CD14-positive monocyte (primary cell): ENCODE results near the gene CISD3. TPM values are rescaled to one million over a fixed set of nuclear protein-coding genes. Genes with fewer than 3 reads are reported as not detected.
A peak's percentile ranks its signal among the peaks of the same experiment; 100 is the strongest.

ENCODE experiments used
- DNase-seq, 3 donors: peaks; one replicate each; pipeline ENCODE4 v3.0.0-alpha.2; 2011 to 2022
- H2AFZ ChIP-seq: 2 replicates; pipeline ENCODE4 v1.6.0; 2012; ENCODE audit warnings: mild to moderate bottlenecking, low read depth, low read length, inconsistent platforms; ENCODE audit not compliant: insufficient read depth, poor library complexity, severe bottlenecking
- H3K27ac ChIP-seq, 2 donors: 1 replicate in 1 of 2; 2 replicates in 1 of 2; pipeline ENCODE4 v1.5.1; 2012 to 2013; ENCODE audit warnings: low read length in 2 of 2, control low read depth in 1 of 2, inconsistent platforms in 1 of 2, low read depth in 1 of 2, mild to moderate bottlenecking in 1 of 2
- H3K27me3 ChIP-seq, 2 donors: one replicate each; pipeline versions ENCODE4 v1.6.0 to v1.6.1; 2011 to 2013; ENCODE audit warnings: low read length in 2 of 2; ENCODE audit not compliant: control insufficient read depth in 2 of 2, insufficient read depth in 2 of 2
- H3K36me3 ChIP-seq, 2 donors: replicated peaks in 1 of 2; 1 replicate in 1 of 2; 2 replicates in 1 of 2; pipeline versions ENCODE4 v1.5.1 to v1.6.1; 2012 to 2013; ENCODE audit warnings: low read length in 2 of 2, control low read depth in 1 of 2, inconsistent platforms in 1 of 2, mild to moderate bottlenecking in 1 of 2; ENCODE audit not compliant: insufficient read depth in 2 of 2, control insufficient read depth in 1 of 2
- H3K4me1 ChIP-seq, 2 donors: 1 replicate in 1 of 2; 2 replicates in 1 of 2; pipeline versions ENCODE4 v1.5.1 to v1.6.1; 2012 to 2013; ENCODE audit warnings: low read length in 2 of 2, control low read depth in 1 of 2, inconsistent platforms in 1 of 2, mild to moderate bottlenecking in 1 of 2, moderate library complexity in 1 of 2; ENCODE audit not compliant: insufficient read depth in 2 of 2, control insufficient read depth in 1 of 2
- H3K4me2 ChIP-seq: replicated peaks from 2 replicates; pipeline ENCODE3; 2012; ENCODE audit warnings: low read length, moderate library complexity, mild to moderate bottlenecking; ENCODE audit not compliant: poor library complexity, severe bottlenecking; ENCODE audit errors: extremely low read depth
- H3K4me3 ChIP-seq, 3 experiments: fragments of 200-600 bp in 1 of 3; sonication (generic) in 1 of 3; replicated peaks in 1 of 3; 1 replicate in 2 of 3; 2 replicates in 1 of 3; pipeline ENCODE4 v1.5.1; 2011 to 2013; ENCODE audit warnings: low read length in 3 of 3, mild to moderate bottlenecking in 3 of 3, control low read depth in 2 of 3, low read depth in 2 of 3, inconsistent platforms in 1 of 3, moderate library complexity in 1 of 3
- H3K79me2 ChIP-seq: 2 replicates; pipeline ENCODE4 v1.6.0; 2012; ENCODE audit warnings: mild to moderate bottlenecking, control low read depth, inconsistent platforms, low read length, moderate library complexity; ENCODE audit not compliant: insufficient read depth
- H3K9ac ChIP-seq: 2 replicates; pipeline ENCODE4 v1.6.0; 2017; ENCODE audit warnings: low read length, mild to moderate bottlenecking; ENCODE audit not compliant: insufficient read depth, poor library complexity, severe bottlenecking
- H3K9me3 ChIP-seq, 2 donors: replicated peaks in 1 of 2; 1 replicate in 1 of 2; 2 replicates in 1 of 2; pipeline versions ENCODE4 v1.5.1 to v1.6.1; 2012 to 2013; ENCODE audit warnings: low read length in 2 of 2, control low read depth in 1 of 2; ENCODE audit not compliant: control insufficient read depth in 1 of 2, insufficient read depth in 1 of 2
- H4K20me1 ChIP-seq: 2 replicates; pipeline ENCODE4 v1.6.0; 2012; ENCODE audit warnings: mild to moderate bottlenecking, low read length, control low read depth, moderate library complexity; ENCODE audit not compliant: insufficient read depth
- H3K27ac Mint-ChIP-seq, 7 donors: one replicate each; pipeline ENCODE4 v1.8.0; 2020; ENCODE audit warnings: mild to moderate bottlenecking in 7 of 7, mixed read lengths in 7 of 7, moderate library complexity in 6 of 7, inconsistent platforms in 2 of 7
- H3K27me3 Mint-ChIP-seq, 3 donors: one replicate each; pipeline ENCODE4 v1.8.0; 2021 to 2022; ENCODE audit warnings: low read depth in 3 of 3, mild to moderate bottlenecking in 3 of 3, mixed read lengths in 3 of 3, moderate library complexity in 3 of 3, inconsistent platforms in 1 of 3
- H3K36me3 Mint-ChIP-seq, 2 donors: one replicate each; pipeline ENCODE4 v1.8.0; 2020; ENCODE audit warnings: mixed read lengths in 2 of 2, inconsistent platforms in 1 of 2, mild to moderate bottlenecking in 1 of 2
- H3K4me1 Mint-ChIP-seq: one replicate; pipeline ENCODE4 v1.8.0; 2020; ENCODE audit warnings: mild to moderate bottlenecking, mixed read lengths
- H3K4me3 Mint-ChIP-seq, 2 donors: one replicate each; pipeline ENCODE4 v1.8.0; 2020; ENCODE audit warnings: mild to moderate bottlenecking in 2 of 2, mixed read lengths in 2 of 2, moderate library complexity in 1 of 2
- H3K9me3 Mint-ChIP-seq, 7 donors: one replicate each; pipeline ENCODE4 v1.8.0; 2020 to 2022; ENCODE audit warnings: mixed read lengths in 7 of 7, mild to moderate bottlenecking in 6 of 7, moderate library complexity in 6 of 7, inconsistent platforms in 2 of 7
- WGBS: methylation state at CpG from one replicate; pipeline ENCODE4 v1.1.5; 2013; ENCODE audit warnings: missing lambda C conversion rate; ENCODE audit not compliant: insufficient coverage; 5-methylcytosine and 5-hydroxymethylcytosine counted together
- intact Hi-C, 2 donors: fragments of 100-400 bp; cut with micrococcal nuclease; formaldehyde crosslinking; loops; one replicate each; pipeline versions ENCODE4 v1.15.0 to v1.15.1; 2023
- polyA plus RNA-seq, 3 donors: library from polyadenylated mRNA; depleted of rRNA in 1 of 3; unstranded in 2 of 3; stranded (reverse) in 1 of 3; fragments of 300-500 nt in 2 of 3; fragments of >200 nt in 1 of 3; fragmentation: Illumina TruSeq in 2 of 3; gene quantifications; 1 replicate in 2 of 3; 2 replicates in 1 of 3; pipeline ENCODE4 v1.2.3, GENCODE V29; 2012 to 2021
- TF ChIP-seq, protein P1 (sequence below): fragments of 200-600 bp; IDR thresholded peaks from one replicate; pipeline ENCODE4 v1.8.0; 2022; ENCODE audit warnings: antibody characterized with exemption, mild to moderate bottlenecking

CISD3 gene
- polyA plus RNA-seq, 3 donors = 7.1 to 61.2 (median 53.4) TPM

DNA sequence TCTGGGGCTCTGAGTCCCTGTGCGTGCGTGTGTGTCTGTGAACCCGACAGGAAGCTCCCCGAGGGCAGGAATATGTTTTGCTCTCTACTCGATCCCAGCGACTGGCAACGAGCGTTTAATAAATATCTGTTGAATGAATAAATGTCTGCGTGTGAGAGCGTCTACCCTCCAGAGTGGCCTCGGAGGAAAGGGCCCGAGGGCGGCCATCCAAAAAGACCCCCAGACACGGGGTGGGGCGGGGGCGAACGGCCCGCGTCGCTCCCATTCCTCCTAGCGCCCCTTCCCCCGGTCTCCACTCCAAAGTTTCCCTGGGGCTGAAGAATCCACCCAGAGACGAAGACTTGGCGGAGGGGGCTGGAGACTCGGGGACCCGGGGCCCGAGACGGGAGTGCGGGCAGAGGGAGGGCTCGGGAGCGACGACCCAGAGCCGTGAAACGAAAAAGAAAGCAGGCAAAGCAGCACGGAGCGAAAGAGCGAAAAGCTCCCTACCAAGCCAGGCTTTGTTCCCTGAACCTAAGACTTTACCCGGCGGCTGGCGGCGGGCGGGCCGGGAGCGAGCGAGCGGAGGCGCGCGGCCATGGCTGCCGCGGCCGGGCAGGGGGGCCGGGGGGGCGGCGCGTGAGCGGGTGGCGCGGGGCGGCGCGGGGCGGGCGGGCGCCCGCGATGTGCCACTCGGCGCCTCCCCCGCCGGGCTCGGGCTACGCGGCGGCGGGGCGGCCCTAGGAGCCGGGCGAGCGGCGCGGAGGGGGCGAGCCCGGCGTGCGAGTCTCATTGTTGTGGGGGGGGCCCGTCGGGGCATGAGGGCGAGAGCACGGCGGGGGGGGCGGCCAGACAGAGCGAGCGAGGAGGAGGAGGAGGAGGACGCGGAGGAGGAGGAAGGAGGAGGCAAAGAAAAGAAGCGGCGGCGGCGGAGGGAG lies 25.3 kb upstream of the CISD3 start, which contains the start of gene MLLT6:
Gene MLLT6 (plus strand): TSS at position 668 of the 917 bp plus-strand sequence. CDS start 360 bp downstream, outside the sequence.
- peaks cover 8% of the 10 kb centered on the region for H3K79me2 ChIP-seq
- peak within 1 kb of the TSS; percentile 93 for H3K4me2 ChIP-seq
- H3K4me1 ChIP-seq = peaks cover 57 to 58% of the 10 kb centered on the region in 2 donors
- H3K27me3 Mint-ChIP-seq = peaks cover 7 to 23% (median 16%) of the 10 kb centered on the region in 3 donors
- DNase-seq = peak; percentile 60 to 67 (median 63)
- peaks cover 13% of the 10 kb centered on the region for H4K20me1 ChIP-seq
- peak within 1 kb of the TSS; percentile 86 to 93 (median 90) for H3K4me3 ChIP-seq
- peak within 1 kb of the TSS; percentile 94 to 98 for H3K4me3 Mint-ChIP-seq
- peaks cover 0 to 6% of the 10 kb centered on the region in 2 donors for H3K27me3 ChIP-seq
- H3K36me3 ChIP-seq = peaks cover 3 to 18% of the 10 kb centered on the region in 2 donors
- H2AFZ ChIP-seq = peak within 1 kb of the TSS; percentile 83
- TF ChIP-seq, protein P1, sequence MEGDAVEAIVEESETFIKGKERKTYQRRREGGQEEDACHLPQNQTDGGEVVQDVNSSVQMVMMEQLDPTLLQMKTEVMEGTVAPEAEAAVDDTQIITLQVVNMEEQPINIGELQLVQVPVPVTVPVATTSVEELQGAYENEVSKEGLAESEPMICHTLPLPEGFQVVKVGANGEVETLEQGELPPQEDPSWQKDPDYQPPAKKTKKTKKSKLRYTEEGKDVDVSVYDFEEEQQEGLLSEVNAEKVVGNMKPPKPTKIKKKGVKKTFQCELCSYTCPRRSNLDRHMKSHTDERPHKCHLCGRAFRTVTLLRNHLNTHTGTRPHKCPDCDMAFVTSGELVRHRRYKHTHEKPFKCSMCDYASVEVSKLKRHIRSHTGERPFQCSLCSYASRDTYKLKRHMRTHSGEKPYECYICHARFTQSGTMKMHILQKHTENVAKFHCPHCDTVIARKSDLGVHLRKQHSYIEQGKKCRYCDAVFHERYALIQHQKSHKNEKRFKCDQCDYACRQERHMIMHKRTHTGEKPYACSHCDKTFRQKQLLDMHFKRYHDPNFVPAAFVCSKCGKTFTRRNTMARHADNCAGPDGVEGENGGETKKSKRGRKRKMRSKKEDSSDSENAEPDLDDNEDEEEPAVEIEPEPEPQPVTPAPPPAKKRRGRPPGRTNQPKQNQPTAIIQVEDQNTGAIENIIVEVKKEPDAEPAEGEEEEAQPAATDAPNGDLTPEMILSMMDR = no peak
- peak within 1 kb of the TSS; percentile 91 to 100 (median 95) for H3K27ac Mint-ChIP-seq
- peak within 1 kb of the TSS; percentile 99 to 100 for H3K27ac ChIP-seq
- intact Hi-C loops = loop anchor here (5.0 to 10.0 kb wide), 2 partner anchors 97 to 160 kb away; no protein-coding TSS in a partner anchor
- H3K4me1 Mint-ChIP-seq = peaks cover 57% of the 10 kb centered on the region
- H3K9me3 Mint-ChIP-seq = peaks cover 0 to 5% (median 0%) of the 10 kb centered on the region in 7 donors
- H3K9me3 ChIP-seq = no peaks in the 10 kb centered on the region
- peak within 1 kb of the TSS; percentile 93 for H3K9ac ChIP-seq
- under 1% methylated on average over 76 of the region's 100 CpGs for WGBS
- peaks cover 19 to 24% of the 10 kb centered on the region in 2 donors for H3K36me3 Mint-ChIP-seq

DNA sequence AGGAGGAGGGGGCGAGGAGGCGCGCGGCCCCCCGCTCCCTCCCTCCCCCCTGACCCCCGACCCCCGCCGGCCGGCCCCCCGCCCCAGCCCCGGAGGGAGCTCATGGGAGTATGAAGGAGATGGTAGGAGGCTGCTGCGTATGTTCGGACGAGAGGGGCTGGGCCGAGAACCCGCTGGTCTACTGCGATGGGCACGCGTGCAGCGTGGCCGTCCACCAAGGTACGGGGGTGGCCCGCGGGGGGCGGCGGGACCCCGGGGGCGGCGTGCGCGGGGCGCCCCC lies 24.7 kb upstream of the CISD3 start:
- Histone ChIP-seq H2AFZ (peak overlapping the region; percentile 51), H3K9ac (peak overlapping the region; percentile 93), H3K27ac (no peak overlapping the region), H3K4me1 (peaks cover 51 to 52% of the 10 kb centered on the region in 2 donors), H3K4me2 (peak overlapping the region; percentile 80), H3K27me3 (peaks cover 0 to 6% of the 10 kb centered on the region in 2 donors), H3K36me3 (peaks cover 3 to 20% of the 10 kb centered on the region in 2 donors), H4K20me1 (peaks cover 13% of the 10 kb centered on the region), H3K79me2 (peaks cover 8% of the 10 kb centered on the region), H3K4me3 (peak overlapping the region; percentile 45 to 93 (median 56)), H3K9me3 (no peaks in the 10 kb centered on the region)
- Mint-ChIP-seq H3K27me3 (peaks cover 8 to 19% (median 16%) of the 10 kb centered on the region in 3 donors), H3K4me3 (peak overlapping the region; percentile 78 to 85), H3K36me3 (peaks cover 19 to 28% of the 10 kb centered on the region in 2 donors), H3K4me1 (peaks cover 57% of the 10 kb centered on the region), H3K27ac (peak overlapping the region in 1 of 7 donors; percentile 50), H3K9me3 (peaks cover 0 to 5% (median 0%) of the 10 kb centered on the region in 7 donors)
- TF ChIP-seq, protein P1 = no peak
- intact Hi-C loops = loop anchor here in 1 of 2 donors (10.0 kb wide), 1 partner anchor 159 kb away; no protein-coding TSS in a partner anchor
- WGBS = 0% methylated on average over 8 of the region's 32 CpGs
- DNase-seq = no peak
